HCEC 1CT (cell line): Measurements from ENCODE around the gene MOV10L1.

ENCODE experiments used
- DNase-seq: peaks from one replicate; pipeline ENCODE4 v3.0.0-alpha.2; 2017

MOV10L1 gene

DNA sequence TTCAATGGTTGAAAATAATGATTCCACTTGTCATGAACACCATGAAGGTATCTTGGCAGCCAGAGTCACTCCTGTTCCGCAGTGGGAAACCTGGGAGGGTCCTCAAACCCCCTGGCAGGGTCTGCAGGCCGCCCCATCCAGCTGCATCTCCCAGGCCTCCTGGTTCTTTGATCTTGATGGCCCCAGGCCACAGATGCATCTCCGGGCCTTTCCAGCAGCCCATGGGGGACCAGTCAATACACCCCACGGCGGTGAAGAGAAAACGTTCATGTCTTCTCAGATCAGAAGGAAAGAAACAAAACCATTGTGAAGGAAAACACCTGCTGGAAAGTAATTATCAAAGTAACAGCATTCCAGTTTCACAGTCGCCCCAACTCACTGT, 29.9 kb upstream of the MOV10L1 start:
- DNase-seq = no peak

DNA sequence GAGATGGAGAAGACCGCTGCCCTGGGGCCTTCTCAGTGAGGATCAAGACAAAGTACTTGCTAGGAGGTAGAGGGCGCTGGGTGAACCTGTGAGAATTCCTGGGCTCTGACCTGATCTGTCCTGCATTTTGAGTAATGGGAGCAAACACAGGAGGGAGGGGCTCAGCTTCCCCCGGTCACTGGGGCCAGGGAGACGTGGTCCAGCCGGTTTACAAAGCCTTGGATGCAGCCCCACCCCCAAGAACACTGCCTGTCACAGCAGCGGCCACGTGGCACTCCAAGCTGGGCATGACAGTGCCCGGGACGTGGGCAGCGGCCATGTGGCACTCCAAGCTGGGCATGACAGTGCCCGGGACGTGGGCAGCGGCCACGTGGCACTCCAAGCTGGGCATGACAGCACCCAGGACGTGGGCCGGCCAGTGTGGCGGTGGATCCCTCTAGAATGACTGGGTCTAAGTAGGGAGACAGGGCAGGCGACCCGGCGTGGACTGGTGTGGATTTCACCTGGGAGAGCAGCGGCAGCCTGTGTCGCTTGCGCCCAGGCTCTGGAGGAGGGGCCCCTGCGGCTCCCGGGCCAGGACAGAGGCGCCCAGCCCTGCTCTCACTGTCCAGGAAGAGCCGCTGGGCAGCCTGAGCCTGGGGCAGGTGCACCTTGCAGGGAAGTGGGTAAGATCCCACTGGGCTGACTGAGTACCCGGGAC, 29.2 kb upstream of the MOV10L1 start:
- no peak for DNase-seq

DNA sequence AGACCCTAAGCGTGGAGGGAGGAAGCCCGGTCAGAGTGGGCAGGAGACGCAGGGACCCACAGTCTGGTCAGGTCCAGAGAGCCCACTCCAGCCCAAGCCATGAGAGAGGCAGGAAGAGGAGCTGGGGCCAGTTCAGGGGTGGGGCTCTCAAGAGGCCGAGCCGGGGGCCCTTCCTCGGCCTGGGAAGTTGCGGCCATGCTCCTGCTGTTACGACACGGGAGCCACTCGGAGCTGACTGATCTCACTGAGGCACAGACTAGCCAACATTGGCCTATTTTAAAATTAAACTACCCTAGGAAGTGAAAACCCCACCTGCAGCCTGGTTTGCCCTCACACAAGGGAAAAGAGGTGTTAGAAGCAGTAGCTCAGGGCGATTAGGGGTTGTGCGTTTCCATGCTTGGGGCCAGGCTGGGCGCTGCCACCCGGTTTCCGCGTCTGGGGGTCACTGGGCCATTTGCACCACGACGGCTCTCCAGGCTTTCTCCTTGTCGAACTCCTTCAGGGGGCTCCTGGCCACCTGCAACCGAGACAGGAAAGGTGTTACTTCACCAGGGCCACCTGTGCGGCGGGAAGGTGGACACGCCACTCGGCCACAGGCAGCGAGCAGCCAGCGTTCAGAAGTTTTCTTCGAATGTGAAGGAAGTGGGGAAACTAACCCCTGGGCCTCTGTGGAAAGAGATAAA, 28.5 kb upstream of the MOV10L1 start:
- no peak for DNase-seq

DNA sequence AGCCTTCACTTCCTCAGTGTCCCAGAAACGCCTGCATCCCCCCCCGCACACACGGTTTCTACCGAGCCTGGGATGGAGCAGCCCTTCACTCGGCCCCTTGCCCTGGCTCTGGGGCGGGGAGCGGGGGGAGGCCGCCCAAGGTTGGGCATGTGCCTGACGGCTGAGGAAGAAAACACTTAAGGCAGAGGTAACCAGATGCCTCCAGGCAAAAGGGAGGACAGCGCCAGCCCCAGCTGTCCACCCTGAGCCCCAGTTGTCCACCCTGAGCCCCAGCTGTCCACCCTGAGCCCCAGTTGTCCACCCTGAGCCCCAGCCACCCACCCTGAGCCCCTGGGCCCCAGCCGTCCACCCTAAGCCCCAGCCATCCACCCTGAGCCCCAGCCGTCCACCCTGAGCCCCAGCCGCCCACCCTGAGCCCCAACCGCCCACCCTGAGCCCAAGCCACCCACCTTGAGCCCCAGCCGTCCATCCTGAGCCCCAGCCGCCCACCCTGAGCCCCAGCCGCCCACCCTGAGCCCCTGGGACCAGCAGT, 27.9 kb upstream of the MOV10L1 start:
- DNase-seq = no peak

DNA sequence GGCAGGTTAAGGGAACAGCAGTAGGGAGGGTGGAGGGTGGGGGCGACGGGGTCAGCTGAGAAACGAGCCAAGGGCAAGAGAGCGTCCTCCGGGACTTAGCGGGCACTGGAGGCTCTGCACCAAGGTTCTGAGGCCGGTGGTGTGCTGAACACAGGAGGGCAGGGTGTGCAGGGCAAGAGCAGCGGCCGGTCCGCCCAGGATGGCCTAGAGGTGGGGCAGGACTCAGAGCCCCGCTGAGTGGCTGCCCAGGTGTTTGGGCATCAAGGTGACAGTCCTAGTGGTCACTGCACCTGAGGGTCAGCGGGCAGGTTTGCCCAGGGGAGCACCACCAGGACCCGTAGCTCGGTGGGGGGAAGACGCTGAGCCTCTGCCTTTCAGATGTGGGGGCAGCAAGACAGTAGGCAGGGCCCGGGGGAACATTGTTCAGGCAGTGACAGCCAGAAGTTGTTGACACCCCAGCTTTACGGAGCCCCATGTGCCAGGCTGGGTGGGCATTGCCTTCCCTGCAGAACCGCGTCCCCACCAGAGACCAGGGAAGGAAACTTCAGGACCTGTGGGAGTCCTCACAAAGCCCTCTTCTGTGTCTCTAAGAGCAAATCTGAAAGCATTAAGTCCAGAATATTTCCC, 27.2 kb upstream of the MOV10L1 start:
- DNase-seq = no peak

DNA sequence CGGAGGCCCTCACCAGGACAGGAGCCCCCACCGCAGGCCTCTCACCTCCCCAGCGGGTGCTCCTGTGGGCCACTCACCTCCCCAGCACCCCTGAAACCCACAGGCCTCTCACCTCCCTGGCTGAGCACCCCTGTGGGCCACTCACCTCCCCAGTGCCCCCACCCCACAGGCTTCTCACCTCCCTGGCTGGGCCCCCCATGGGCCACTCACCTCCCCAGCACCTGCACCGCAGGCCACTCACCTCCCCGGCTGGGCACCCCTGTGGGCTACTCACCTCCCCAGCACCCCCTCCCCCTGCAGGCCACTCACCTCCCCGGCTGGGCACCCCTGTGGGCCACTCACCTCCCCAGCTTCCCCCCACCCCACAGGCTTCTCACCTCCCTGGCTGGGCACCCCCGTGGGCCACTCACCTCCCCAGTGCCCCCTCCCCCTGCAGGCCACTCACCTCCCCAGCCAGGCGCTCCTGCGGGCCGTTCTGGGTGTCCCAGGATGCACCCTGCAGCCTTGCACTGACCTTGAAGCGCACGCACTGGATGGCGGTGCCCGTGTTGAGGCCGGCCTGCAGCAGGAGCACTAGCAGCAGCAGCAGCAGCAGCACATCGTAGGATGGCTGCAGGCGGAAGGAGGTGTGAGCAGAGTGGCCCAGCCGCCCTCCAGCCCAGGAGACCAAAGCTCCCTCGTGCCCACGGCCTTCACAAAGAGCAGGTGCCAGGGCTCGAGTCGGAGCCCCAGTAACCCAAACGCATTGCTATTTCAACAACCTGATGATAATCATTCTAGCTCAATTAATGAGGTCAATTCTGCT, 26.0 kb upstream of the MOV10L1 start:
- no peak for DNase-seq

DNA sequence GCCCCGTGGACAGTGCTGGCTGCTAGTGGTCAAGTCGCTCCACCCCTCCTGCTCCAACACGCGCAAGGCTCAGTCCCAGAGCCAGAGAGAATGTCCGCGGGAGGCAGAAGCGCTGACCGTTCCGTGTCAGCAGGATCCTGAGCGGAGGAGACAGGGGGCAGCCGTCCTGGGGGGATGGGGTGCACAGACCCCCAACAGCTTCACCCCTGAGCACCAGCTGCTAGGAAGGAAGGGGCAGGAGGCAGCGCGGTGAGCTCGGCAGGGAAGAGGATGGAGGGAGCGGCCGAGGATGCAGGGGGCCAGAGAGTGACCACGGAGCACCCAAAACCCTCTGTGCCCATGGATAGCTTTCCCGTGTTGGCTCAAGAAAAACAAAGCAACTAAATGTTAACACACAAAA, 25.4 kb upstream of the MOV10L1 start:
- DNase-seq = no peak

DNA sequence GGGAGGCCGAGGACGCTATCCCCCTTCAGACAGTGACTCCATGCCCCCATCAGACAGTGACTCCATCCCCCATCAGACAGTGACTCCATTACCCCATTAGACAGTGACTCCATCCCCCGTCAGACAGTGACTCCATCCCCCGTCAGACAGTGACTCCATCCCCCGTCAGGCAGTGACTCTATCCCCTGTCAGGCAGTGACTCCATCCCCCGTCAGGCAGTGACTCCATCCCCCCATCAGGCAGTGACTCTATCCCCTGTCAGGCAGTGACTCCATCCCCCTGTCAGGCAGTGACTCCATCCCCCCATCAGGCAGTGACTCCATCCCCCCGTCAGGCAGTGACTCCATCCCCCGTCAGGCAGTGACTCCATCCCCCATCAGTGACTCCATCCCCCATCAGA, 22.6 kb upstream of the MOV10L1 start:
- no peak for DNase-seq

DNA sequence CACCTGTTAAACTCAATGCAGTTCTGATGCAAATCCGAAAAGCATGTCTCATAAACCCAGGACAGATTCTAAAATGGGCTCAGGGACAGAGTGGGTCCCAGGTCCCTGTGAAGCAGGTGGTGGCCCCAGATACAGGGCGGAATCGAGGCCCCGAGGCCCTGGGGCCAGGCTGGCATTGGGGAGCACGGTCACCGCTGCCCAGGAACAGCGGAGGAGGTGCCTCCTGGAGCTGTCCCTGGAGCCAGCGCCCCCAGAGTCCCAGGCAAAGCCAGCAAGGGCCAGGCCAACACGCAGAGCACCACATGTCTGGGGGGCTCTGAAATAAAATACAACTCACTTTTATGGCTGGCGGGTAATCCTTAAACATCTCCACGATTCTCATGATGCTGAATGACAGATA, 21.7 kb upstream of the MOV10L1 start:
- DNase-seq = no peak

DNA sequence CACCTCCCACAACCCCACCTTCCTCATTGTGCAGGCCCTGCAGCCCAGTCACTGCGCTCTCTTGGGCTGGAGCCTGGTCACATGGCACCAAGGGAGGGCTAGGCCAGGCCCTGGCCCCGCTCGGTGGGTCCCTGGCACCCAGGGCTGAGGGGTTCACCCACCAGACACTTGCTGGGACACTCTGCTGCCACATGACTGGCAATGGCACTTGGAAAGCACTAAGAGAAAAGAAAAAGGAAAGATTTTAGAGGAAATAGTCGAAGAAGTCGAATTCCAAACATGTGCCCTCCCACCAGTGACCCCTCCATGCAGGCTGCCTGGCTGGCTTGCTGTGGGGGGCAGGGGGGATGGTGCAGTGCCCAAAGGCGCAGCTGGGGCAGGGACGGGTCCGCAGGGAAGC, 19.4 kb upstream of the MOV10L1 start:
- DNase-seq = no peak

DNA sequence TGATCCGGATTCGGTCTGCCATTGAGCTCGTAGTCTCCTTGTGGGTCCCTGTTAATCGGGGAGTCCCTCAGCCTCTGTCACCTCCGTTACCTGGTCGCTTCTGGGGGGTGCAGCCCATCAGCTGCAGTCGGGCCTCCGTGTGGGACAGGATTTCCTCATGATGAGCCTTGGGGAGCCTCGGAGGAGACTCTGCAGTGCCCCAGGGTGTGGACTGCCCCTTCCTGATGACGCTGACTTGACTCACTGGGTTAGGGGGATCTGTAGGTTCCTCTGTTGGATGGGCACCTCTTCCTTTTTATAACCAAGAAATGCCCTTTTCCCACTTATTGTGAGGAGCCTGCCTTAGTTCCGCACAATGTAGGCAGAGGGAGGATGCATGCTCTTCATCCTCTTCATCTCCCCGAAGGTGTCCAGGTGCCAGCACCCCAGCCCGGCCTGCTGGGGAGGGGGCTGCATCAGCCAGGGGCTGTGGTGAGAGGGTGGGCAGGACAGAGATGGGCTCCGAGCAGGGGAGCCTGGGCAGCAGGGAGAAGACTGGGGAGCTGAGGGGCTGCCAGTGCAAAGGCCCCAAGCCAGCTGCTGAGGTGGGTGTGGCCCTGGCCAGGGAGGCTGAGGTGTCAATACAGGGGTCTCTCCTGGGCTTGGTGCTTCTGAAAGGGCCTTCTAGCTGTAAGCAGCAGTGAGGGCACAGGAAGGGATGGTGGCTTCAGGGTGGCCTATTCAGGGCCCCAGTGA, 18.2 kb upstream of the MOV10L1 start:
- no peak for DNase-seq

DNA sequence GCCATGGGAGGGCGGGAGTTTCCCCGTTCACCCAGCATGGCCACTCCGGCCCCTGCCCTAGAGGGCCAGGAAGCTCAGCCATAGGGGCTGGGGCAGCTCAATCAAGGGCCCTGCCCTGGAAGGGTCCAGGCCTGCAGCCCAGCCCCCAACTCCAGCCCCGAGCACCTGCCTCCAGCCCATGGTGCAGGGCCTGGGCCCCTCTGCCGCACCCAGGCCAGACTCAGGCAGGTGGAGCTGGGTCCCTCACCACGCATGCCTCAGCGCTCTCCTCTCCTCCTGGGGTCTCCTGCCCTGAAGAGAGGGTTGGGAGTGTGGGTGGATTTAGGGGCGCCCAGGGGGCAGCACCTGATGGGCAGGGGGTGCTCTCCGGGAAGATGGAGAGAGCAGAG, 17.6 kb upstream of the MOV10L1 start:
- DNase-seq = no peak

DNA sequence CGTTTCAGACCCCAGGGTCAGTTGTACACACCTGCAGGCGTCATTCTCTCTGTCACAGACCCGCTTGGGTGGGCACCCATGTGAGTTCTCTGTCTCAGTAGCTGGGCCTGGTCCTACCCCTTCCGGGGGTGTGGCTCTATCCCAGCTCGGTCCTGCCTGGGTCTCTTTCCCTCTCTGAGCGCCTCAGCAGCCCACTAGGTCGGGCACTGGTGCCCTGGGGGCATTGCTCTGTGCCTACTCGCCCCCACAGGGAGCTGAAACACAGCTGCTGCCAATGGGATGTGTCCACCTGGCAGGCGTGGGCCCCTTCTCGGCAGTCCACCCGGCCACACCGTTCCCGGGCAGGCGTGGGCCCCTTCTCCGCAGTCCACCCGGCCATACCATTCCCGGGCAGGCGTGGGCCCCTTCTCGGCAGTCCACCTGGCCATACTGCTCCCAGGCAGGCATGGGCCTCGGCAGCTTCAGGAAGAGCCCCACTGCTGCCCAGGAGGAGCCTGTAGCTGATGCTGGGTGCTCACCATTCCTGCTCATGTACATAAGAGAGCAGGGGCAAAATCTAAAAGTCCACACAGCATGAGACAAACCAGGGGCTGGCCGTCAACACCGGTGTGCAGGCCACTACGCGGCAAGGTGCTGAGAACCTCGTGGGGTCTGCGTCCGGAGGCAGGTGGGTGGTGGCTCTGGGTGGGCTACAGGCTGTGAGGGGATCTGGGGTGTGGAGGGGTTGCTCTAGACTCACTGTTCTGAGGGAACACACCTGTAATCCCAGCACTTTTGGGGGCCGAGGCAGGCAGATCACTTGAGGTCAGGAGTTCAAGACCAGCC, 16.9 kb upstream of the MOV10L1 start:
- no peak for DNase-seq

DNA sequence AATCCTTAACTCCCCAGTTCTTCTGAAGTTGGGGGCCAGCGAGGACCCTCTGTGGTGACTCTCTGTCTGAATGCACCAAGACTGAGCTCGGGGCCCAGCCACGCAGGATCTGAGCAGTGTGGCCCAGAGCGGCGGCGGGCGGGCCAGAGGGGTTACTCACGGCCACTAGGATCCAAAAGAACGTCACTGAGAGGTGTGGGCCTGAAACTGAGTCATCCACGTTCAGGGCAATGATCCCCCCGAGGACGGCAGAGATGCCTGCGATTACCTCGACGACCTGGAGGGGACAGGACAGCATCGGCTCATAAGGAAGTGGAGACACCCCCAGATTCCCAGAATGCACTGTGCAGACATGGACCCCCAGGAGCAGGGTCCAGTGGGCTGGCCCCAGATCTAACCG, 15.8 kb upstream of the MOV10L1 start:
- DNase-seq = no peak

DNA sequence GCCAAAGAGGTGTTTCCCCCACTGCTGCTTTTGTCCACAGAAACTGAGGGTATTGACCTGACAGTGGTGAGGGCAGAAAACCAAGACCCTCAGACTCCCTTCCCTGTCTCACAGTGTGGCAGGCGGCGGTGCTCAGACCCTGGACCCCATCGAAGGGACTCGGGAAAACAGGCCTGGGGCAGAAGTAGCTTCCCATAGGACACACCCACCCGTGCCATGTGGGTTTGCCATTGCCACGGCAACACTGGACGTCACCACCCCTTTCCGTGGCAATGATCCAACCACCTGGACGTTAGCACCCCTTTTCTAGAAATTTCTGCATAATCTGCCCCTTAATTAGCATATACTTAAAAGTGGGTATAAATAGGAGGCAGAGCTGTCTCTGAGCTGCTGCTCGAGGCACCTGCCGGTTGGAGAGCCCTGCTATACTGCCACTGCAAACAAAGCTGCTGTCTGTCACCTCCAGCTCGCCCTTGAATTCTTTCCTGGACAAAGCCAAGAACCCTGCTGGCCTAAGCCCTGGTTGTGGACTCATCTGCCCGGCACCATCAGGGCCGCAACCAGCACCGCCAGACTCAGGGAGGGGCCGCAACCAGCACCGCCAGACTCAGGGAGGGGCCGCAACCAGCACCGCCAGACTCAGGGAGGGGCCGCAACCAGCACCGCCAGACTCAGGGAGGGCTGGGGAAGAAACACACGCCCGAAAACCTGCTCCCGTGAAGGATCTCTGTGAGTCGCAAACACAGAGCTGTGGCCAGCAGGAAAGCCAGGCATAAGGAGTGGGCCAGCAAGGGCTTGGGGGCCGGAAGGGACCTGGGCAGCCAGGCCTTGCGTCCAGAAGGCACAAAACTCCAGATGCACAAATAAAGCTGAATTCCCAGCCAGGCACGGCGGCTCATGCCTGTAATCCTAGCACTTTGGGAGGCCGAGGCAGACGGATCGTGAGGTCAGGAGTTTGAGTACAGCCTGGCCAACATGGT, 15.0 kb upstream of the MOV10L1 start:
- DNase-seq = no peak

DNA sequence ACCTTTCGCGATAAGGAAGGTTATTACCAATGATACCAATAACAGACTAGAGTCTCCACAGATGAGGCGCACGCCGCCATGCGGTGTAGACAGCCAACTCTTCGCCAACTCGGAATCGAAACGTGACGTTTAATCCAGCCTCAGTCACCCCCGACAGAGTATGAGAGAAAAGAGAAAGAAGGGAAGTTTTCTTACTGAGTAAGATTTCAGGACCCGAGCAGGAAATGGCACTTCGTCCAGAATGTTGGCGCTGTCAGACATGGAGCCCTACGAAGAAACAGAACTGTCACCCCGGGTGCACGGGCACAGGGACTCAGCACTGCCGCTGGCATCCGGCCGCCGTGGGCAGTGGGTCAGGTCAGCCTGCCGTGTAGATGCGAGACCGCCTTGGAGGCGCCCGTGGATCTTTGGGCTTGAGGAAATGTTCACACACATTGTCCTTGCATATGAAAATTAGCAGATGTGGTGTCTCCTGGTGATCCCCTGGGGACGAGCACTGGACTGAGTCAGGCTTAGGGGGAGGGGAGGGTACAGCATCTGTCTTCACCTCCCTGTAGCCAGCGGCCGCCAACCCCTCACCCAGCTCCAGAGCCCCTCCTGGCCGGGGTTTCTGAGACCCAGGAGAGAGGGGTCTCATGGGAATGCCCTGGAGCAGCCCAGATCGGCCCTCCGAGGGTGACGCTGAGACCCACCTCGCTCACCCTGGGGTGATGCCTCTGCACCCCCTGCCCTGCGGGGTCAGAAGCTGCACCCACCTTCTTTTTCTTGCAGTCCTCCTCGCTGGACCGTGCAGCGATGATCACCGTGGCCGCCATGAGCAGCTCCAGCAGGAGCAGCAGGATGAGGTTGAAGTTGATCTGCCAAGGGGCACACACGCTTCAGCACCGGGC, 12.9 kb upstream of the MOV10L1 start:
- no peak for DNase-seq

DNA sequence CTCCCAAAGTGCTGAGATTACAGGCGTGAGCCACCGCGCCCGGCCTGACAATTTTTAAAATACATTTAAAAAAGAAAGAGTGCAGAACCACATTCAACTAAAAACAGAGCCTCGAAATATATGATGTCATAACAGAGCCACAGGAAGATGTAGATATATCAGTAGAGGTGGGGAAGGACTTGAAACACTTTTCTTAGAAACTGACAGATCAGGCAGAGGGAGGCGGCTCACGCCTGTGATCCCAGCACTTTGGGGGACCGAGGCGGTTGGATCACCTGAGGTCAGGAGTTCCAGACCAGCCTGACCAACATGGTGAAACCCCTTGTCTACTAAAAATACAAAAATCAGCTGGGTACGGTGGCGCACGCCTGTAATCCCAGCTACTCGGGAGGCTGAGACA, 11.6 kb upstream of the MOV10L1 start:
- DNase-seq = no peak

DNA sequence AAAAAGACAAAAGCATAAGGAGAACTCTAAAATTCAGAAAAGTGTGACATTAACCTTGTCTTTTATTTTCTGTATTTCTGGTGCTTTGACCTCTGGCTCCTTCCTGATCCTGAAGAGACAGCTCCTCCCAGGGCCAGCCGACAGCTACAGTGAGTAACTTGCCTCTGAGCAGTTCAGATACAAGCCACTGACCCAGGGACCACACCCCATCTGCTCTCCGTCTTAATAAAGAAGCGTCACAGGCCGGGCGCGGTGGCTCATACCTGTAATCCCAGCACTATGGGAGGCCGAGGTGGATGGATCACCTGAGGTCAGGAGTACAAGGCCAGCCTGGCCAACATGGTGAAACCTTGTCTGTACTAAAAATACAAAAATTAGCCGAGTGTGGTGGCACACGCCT, 11.0 kb upstream of the MOV10L1 start:
- no peak for DNase-seq

DNA sequence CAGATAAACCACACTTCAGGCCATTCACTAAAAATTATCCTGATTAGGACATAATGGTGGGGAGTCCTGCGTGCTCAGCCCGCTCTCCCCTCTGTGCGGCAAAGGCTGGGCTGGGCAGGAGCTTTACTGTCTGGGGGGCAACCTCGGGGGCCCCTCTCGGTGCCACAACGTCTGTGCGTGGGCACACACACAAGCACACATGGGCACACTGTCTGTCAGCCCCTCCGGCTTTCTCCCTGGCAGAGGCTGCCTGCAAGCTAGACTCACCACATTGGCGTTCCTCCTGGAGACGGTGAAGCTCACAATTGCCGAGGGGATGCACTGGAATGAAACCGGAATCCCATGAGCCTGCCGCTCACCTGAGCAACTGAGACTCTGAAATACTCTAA, 9.7 kb upstream of the MOV10L1 start:
- DNase-seq = no peak
